BLaER1 treated with 17β-estradiol and CSF1 and Interleukin-3, amounts not matched to agents 10 nM and 100 nM (cell line): ENCODE results near the gene VPS13D.

Source experiments
- H3K27ac ChIP-seq, 11 experiments: shearing (Covaris generic); formaldehyde crosslinking; 2 replicates each; pipeline ENCODE4 v1.8.1; 2022
- H3K27me3 ChIP-seq, 11 experiments: shearing (Covaris generic); formaldehyde crosslinking; 2 replicates each; pipeline ENCODE4 v1.8.1; 2022
- H3K36me3 ChIP-seq, 11 experiments: shearing (Covaris generic); formaldehyde crosslinking; 2 replicates each; pipeline ENCODE4 v1.8.1; 2022
- H3K4me1 ChIP-seq, 10 experiments: shearing (Covaris generic); formaldehyde crosslinking; 2 replicates each; pipeline ENCODE4 v1.8.1; 2022
- H3K4me2 ChIP-seq, 11 experiments: shearing (Covaris generic); formaldehyde crosslinking; 2 replicates each; pipeline ENCODE4 v1.8.1; 2022
- H3K4me3 ChIP-seq, 10 experiments: shearing (Covaris generic); formaldehyde crosslinking; 2 replicates each; pipeline ENCODE4 v1.8.1; 2022
- H3K9ac ChIP-seq, 11 experiments: shearing (Covaris generic); formaldehyde crosslinking; 2 replicates each; pipeline ENCODE4 v1.8.1; 2022
- H3K9me3 ChIP-seq, 11 experiments: shearing (Covaris generic); formaldehyde crosslinking; replicated peaks in 1 of 11; 2 replicates each; pipeline ENCODE4 v1.8.1; 2022
- H4K20me1 ChIP-seq, 11 experiments: shearing (Covaris generic); formaldehyde crosslinking; 2 replicates each; pipeline ENCODE4 v1.8.1; 2022
- Cebpa-rat ChIP-seq, 11 experiments: shearing (Covaris generic); IDR thresholded peaks; 2 replicates each; pipeline ENCODE4 v1.8.1; 2022

The VPS13D gene

GRCh38 chr1:12546771-12547585, 317.1 kb downstream of the VPS13D start:
- Histone ChIP-seq H3K27ac (0 out of 22 replicates have a peak overlapping the region, but pooled peaks of 1 of the 11 experiments have one; percentile 1), H3K9ac (no peak overlapping the region), H3K4me3 (no peak overlapping the region), H3K4me2 (peak overlapping the region in 9 of 11 experiments; percentile 39 to 81 (median 67); a peak in 18 of 22 replicates), H3K4me1 (peaks cover 15 to 83% (median 68%) of the 10 kb centered on the region in 10 experiments), H3K36me3 (no peaks in the 10 kb centered on the region), H3K9me3 (no peaks in the 10 kb centered on the region), H4K20me1 (no peaks in the 10 kb centered on the region; a peak in 1 of 22 replicates), H3K27me3 (no peaks in the 10 kb centered on the region)
- no peak for TF ChIP-seq Cebpa-rat (IDR thresholded peaks at IDR 0.05)

GRCh38 chr1:12547586-12548225, 317.9 kb downstream of the VPS13D start:
- Histone ChIP-seq H3K4me3 (no peak overlapping the region), H3K9ac (no peak overlapping the region), H3K4me2 (peak overlapping the region in 9 of 11 experiments; percentile 39 to 81 (median 67); a peak in 15 of 22 replicates), H4K20me1 (no peaks in the 10 kb centered on the region; a peak in 1 of 22 replicates), H3K27ac (peak overlapping the region in 1 of 11 experiments; percentile 5; a peak in 1 of 22 replicates), H3K27me3 (no peaks in the 10 kb centered on the region), H3K36me3 (no peaks in the 10 kb centered on the region), H3K4me1 (peaks cover 15 to 78% (median 63%) of the 10 kb centered on the region in 10 experiments), H3K9me3 (no peaks in the 10 kb centered on the region)
- no peak for TF ChIP-seq Cebpa-rat (IDR thresholded peaks at IDR 0.05)

GRCh38 chr1:12548279-12548972, 318.6 kb downstream of the VPS13D start:
- Histone ChIP-seq H4K20me1 (no peaks in the 10 kb centered on the region; a peak in 1 of 22 replicates), H3K36me3 (no peaks in the 10 kb centered on the region), H3K9ac (no peak overlapping the region), H3K27me3 (no peaks in the 10 kb centered on the region), H3K4me1 (peaks cover 15 to 72% (median 63%) of the 10 kb centered on the region in 10 experiments), H3K4me3 (no peak overlapping the region), H3K27ac (peak overlapping the region in 1 of 11 experiments; percentile 5; a peak in 1 of 22 replicates), H3K4me2 (peak overlapping the region in 6 of 11 experiments; percentile 63 to 81 (median 70); a peak in 6 of 22 replicates), H3K9me3 (no peaks in the 10 kb centered on the region)
- TF ChIP-seq Cebpa-rat (IDR thresholded peaks at IDR 0.05) = no peak

- H3K27ac ChIP-seq = peak overlapping the region in 4 of 11 experiments; percentile 5 to 40 (median 22); a peak in 6 of 22 replicates
- TF ChIP-seq Cebpa-rat (IDR thresholded peaks at IDR 0.05) = no peak
- no peak overlapping the region for H3K4me3 ChIP-seq
- no peaks in the 10 kb centered on the region; a peak in 1 of 22 replicates for H4K20me1 ChIP-seq
- H3K9ac ChIP-seq = no peak overlapping the region
- peak overlapping the region; percentile 46 to 76 (median 65); a peak in 21 of 22 replicates for H3K4me2 ChIP-seq
- no peaks in the 10 kb centered on the region for H3K36me3 ChIP-seq
- no peaks in the 10 kb centered on the region for H3K27me3 ChIP-seq
- no peaks in the 10 kb centered on the region; a peak in 1 of 22 replicates for H3K9me3 ChIP-seq
- peaks cover 15 to 66% (median 60%) of the 10 kb centered on the region in 10 experiments for H3K4me1 ChIP-seq
Measured at GRCh38 chr1:12548973-12549459, 319.2 kb downstream of the VPS13D start.

GRCh38 chr1:12549460-12550349, 319.9 kb downstream of the VPS13D start:
- Histone ChIP-seq H3K36me3 (no peaks in the 10 kb centered on the region), H4K20me1 (no peaks in the 10 kb centered on the region; a peak in 1 of 22 replicates), H3K4me1 (peaks cover 15 to 62% (median 54%) of the 10 kb centered on the region in 10 experiments), H3K27me3 (no peaks in the 10 kb centered on the region), H3K9ac (no peak overlapping the region), H3K4me2 (peak overlapping the region; percentile 46 to 76 (median 65)), H3K9me3 (no peaks in the 10 kb centered on the region; a peak in 1 of 22 replicates), H3K4me3 (no peak overlapping the region), H3K27ac (peak overlapping the region in 4 of 11 experiments; percentile 5 to 40 (median 22); a peak in 6 of 22 replicates)
- no peak for TF ChIP-seq Cebpa-rat (IDR thresholded peaks at IDR 0.05)

GRCh38 chr1:12551584-12551983, 321.8 kb downstream of the VPS13D start:
- H3K36me3 ChIP-seq = no peaks in the 10 kb centered on the region
- no peak overlapping the region for H3K4me3 ChIP-seq
- no peaks in the 10 kb centered on the region for H3K27me3 ChIP-seq
- H3K4me1 ChIP-seq = peaks cover 9 to 54% (median 41%) of the 10 kb centered on the region in 10 experiments
- no peaks in the 10 kb centered on the region; a peak in 1 of 22 replicates for H4K20me1 ChIP-seq
- no peak for TF ChIP-seq Cebpa-rat (IDR thresholded peaks at IDR 0.05)
- H3K9ac ChIP-seq = no peak overlapping the region
- H3K9me3 ChIP-seq = no peaks in the 10 kb centered on the region; a peak in 1 of 22 replicates
- H3K27ac ChIP-seq = no peak overlapping the region
- no peak overlapping the region for H3K4me2 ChIP-seq

- Histone ChIP-seq H3K4me3 (no peak overlapping the region), H3K9ac (no peak overlapping the region), H3K9me3 (peaks cover 0 to 3% (median under 1%) of the 10 kb centered on the region in 11 experiments; a peak in 9 of 22 replicates), H3K4me2 (no peak overlapping the region), H3K36me3 (no peaks in the 10 kb centered on the region), H3K27me3 (no peaks in the 10 kb centered on the region), H3K27ac (no peak overlapping the region), H3K4me1 (peaks cover 15 to 54% (median 41%) of the 10 kb centered on the region in 10 experiments), H4K20me1 (no peaks in the 10 kb centered on the region; a peak in 1 of 22 replicates)
- no peak for TF ChIP-seq Cebpa-rat (IDR thresholded peaks at IDR 0.05)
Measured at GRCh38 chr1:12552111-12552888, 322.5 kb downstream of the VPS13D start.
